Epithelial cell of esophagus (primary cell): Measurements from ENCODE around the gene PORCN.

Experiments used
- DNase-seq: peaks from one replicate; pipeline ENCODE4 v3.0.0; 2010; ENCODE audit warnings: low read depth
- H3K4me3 ChIP-seq: 2 replicates; pipeline ENCODE4 v1.5.1; 2011; ENCODE audit warnings: mild to moderate bottlenecking, low read length, control low read depth
- CTCF ChIP-seq: IDR thresholded peaks from 2 replicates; pipeline ENCODE4 v1.5.1; 2011; ENCODE audit warnings: low read depth, mild to moderate bottlenecking, low read length, control low read depth, inconsistent platforms; ENCODE audit not compliant: insufficient read depth; ENCODE audit errors: missing control alignments

PORCN gene

GRCh38 chrX:48533165-48533564, 24.4 kb downstream of the PORCN start:
- no peak for DNase-seq

GRCh38 chrX:48538641-48539344, 30.0 kb downstream of the PORCN start:
- H3K4me3 ChIP-seq, result no peak overlapping the region
- no peak for DNase-seq
- TF ChIP-seq CTCF, result no peak

More at GRCh38 chrX:48533165-48533564, 24.4 kb downstream of the PORCN start:
- TF ChIP-seq CTCF, result no peak
- H3K4me3 ChIP-seq, result no peak overlapping the region

DNA sequence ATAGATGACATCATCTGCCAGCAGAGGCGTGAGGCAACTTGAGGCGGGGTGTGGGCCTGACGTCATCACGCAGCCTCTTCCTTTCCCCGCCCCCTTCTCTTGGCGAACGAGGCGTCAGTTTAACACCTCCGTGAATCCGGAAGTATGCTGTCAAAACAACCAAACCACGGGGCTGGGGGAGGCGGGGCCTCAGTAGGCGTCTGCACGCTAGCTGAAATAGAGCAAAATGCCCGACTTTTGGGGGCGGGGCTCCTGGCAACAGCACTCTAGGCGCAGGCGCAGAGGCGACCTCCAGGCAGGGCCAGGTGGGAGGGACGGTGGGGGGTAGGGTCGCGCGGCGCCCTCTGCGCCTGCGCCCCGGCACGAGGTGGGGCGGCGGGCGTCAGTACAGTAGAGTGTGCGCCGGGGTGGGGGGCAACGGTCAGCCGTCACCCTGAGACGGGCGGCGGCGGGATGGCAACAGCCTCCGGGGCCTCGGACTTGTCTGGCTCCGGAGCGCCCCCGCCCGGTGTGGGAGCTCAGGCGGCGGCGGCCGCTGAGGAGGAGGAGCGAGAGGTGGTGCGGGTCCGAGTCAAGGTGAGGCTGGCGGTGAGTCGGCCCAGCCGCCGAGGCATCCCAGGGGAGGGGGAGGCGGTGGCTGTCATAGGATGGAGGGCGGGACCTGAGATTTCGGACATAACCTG, 30.7 kb downstream of the PORCN start, which contains the start of gene TBC1D25:
TSS of gene TBC1D25 (plus strand) at position 370 of the 683 bp plus-strand sequence. CDS start at position 454, 84 bp downstream.
- peak within 1 kb of the TSS; percentile 72 for H3K4me3 ChIP-seq
- peak; percentile 22 for TF ChIP-seq CTCF

DNA sequence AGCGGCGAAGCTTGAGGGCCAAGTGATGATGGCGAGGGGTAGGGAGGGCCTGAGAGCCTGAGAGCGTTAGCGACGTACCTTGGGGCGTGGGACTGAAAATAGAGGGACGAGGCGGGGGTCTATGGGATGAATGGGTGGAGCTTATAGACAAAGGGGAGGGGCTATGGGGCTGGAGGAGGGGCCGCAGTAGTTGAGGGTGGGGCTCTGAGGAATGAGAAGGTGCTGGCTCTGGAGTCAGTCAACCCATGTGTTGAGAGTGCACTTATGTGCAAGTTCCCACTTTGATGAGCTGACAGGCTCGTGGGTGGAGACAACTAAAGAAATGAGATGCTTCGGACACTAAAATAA, 31.2 kb downstream of the PORCN start:
- peak; percentile 65 for DNase-seq
- TF ChIP-seq CTCF, result no peak
- H3K4me3 ChIP-seq, result peak overlapping the region; percentile 72

More for the DNA sequence above, 30.7 kb downstream of the PORCN start, which contains the start of gene TBC1D25:
- peak; percentile 97 for DNase-seq

- no peak for DNase-seq
- H3K4me3 ChIP-seq, result peak overlapping the region; percentile 72
- TF ChIP-seq CTCF, result no peak
Observed at GRCh38 chrX:48540480-48540879, 31.7 kb downstream of the PORCN start.

DNA sequence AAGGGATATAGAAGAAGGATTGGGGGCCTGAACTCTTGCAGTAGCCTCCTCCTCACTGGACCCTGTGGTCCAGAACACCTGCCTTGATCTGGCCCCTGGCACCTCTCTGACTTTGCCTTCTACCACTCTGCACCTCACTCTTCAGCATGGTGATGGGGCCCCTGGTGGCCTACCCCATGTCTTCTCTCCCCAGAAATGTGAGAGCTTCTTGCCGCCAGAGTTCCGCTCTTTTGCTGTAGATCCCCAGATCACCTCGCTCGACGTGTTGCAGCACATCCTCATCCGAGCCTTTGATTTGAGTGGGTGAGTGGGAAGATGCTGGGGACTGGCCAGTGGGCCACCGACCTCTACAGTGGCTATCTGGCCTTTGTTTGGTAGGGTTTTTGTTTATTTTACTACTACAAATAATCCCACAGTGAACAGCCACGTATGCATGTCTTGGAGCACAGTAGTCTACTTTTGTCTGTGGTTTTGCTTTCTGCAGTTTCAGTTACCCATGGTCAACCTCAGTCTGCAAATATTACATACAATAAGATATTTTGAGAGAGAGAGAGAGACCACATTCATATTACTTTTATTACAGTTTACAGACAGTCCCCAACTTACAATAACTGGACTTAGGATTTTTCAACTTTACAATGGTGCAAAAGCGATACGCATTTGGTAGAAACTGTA, 32.5 kb downstream of the PORCN start:
- no peak for DNase-seq
- no peak for TF ChIP-seq CTCF
- H3K4me3 ChIP-seq, result no peak overlapping the region
